ENCODE data around the gene TMEM186.

- TF ChIP-seq CTCF (IDR thresholded peaks at IDR 0.05; ENCODE audit: low read depth, low read length): no peak
- TF ChIP-seq EZH2phosphoT487 (IDR thresholded peaks at IDR 0.05; ENCODE audit: low read depth): no peak
Observed at GRCh38 chr16:8814095-8814806, 16.8 kb upstream of the TMEM186 start.
